ENCODE results near the gene RDX. TPM values are rescaled to one million over a fixed set of nuclear protein-coding genes. Genes with fewer than 3 reads are reported as not detected.
"Not testable (repeated sequence)": the region's sequence is repeated elsewhere in the genome, so short reads cannot be mapped to it uniquely, and the experiment has no call there.

The RDX gene
- 127 and 224 TPM in 2 replicates for total RNA-seq

DNA sequence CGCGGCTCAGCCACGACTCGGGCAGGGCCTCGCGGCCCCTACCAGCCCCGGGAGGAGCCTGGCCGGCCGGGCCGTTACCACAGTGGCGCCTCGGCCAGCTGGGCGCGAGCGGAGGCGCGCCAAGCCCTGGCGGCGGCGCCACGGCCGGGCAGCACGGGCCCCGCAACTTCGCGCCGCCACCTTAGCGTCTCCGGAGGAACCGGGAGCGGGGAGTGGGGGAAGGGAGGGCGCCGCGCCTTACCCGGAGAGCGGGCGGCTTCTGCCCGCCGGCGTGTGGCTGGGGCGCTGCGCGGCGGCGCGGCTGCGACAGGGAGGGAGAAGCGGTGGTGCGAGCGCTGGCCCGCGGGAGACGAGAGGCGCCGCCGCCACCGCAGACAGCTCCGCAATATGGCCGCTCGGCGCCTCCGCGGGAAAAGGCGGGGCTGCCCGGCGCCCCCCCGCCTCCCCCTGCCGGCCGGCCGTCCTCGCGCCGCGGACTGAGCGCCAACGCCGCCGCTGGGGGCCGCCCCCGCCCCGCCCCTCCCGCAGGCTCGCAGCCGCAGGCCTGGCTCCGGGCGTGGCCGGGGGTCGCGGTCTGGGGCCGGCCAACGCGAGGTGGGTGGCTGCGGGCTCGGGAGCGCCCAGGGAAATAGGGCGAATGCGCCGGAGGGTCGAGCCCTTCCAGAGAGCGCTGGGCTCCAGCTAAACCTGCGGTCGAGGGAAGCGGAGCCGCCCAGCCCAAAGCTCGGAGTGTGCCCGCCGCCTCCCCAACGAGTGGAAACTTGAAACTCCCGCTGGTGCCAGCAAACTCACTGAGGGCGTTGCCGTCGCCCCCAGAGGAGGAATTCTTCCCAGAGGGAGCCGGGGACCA is at the start of gene RDX:
RDX (minus strand) TSS at position 389 of the 850 bp plus-strand sequence. CDS start 16,922 bp downstream, outside the sequence.
- peak; percentile 26 for DNase-seq (ENCODE audit: low read depth, low spot score)

DNA sequence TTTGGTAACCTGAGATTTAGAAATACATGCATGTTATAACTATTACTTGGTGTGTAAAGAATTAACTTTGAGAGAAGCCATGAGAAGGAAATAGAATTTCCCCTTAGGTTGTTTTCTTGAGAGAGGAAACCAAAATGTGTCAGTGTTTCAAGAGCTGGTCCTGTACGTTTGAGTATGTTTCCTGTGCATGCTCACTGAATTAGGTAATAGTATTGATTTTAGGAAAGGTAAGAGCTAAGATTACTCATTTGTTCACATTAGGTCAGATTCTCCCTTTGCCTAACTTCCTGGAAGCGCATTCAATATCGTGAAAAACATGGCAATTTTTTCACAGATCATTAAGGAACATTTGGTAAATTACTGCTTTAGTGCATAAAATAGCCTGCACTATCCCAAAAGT is 49.3 kb upstream of the RDX start:
- no peak for DNase-seq (ENCODE audit: low read depth, low spot score)

DNA sequence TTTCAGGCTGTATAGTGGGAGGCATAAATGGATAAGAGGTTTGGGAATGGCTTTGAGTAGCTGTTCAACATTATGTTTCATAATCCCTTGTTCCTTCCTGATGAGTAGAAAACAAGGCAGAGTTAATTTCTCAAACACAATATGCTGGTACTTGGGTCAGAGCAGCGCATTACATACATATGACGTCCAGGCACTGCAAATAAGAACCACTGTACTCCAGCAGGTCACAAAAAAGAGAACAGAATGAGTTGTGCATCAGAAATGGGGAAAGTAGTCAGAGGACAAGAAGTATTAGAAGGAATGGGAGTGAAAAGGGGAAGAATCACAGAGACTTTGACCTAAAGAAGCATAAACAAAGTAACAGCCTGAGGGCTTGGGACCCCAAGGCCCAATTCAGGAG is 44.0 kb upstream of the RDX start:
- no peak for DNase-seq (ENCODE audit: low read depth, low spot score)

DNA sequence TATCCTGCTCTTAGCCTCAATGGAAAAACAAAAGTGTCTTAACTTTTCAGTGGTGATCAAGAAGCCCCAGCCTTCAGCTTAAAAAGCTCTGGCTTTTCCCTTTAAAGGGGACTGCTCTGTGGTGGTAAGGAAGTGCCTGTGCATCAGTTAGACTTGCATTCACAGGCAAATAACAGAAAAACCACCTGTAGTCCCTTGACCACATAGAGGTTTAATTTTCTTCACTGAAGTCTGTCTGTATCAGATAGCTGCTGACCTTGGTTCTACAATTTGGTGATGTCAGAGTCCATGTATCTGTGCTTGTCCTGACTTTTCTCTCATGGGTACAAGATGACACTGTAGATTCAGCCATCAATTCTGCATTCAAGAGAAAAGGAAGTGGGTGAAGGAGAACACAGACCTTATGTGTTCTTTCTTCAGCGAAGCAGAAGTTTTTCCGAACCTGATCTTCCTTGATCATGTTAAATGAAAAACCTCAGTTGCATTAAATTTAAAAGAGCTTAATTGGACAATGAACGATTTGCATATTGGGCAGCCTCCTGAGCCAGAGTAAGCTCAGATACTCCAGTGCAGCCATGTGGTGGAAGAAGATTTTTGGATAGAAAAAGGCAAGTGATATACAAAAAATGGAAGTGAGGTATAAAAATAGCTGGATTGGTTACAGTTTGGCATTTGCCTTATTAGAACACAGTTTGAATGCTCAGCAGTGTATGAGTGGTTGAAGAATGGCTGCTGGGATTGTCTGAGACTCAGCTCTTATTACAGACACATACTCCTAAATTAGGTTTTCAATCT is 43.2 kb upstream of the RDX start:
- no peak for DNase-seq (ENCODE audit: low read depth, low spot score)

DNA sequence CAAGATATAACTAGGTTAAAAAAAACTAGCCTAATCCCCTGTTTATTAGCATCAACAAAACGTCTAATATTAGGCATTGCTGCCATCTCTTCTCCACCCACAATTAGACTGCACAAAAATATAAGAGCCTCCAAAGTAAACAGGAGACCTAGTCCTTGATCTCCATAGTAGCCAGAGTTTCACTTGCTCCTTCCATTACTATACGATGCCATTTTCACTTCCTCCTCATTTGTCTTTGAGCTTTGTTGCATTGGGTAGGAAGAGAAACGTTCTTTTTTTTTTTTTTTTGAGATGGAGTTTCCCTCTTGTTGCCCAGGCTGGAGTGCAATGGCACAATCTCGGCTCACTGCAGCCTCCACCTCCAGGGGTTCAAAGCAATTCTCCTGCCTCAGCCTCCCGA is 42.3 kb upstream of the RDX start:
- no peak for DNase-seq (ENCODE audit: low read depth, low spot score)

DNA sequence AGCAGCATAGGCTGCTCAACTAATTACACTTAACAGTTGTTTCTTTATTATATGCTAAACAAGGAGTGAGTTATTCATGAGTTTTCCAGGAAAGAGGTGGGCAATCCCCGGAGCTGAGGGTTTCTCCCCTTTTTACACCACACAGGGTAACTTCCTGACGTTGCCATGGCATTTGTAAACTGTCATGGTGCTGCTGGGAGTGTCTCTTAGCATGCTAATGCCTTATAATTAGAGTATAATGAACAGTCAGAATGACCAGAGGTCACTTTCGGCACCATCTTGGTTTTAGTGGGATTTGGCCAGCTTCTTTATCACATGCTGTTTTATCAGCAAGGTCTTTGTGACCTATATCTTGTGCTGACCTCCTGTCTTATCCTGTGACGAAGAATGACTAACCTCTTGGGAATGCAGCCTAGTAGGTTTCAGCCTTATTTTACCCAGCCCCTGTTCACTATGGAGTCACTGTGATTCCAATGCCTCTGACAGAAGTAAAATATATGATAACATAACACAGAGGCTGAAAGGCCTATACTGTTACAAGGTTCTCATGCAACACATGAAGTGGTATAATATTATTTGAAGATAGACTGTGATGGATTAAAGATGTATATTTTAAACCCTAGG is 41.3 kb upstream of the RDX start:
- DNase-seq (ENCODE audit: low read depth, low spot score) = peak; percentile 27

DNA sequence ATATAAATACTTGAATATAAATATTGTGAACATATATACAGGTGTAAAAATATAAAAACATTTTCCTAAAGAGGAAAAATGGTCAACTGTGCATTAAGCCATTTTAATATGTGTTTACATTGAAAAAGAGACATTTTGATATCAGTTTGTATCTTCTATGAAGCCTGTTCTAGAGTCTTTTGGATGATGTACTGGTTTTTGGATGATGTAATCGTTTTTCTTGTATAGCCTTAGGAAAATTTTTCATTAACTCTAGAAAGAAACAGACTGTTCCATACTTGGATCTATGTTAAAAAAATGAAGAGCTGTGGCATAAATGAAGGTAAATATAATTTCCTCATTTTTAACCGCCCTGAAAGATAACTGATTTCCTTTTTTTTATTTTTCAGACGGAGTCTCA is 39.6 kb upstream of the RDX start:
- no peak for DNase-seq (ENCODE audit: low read depth, low spot score)

DNA sequence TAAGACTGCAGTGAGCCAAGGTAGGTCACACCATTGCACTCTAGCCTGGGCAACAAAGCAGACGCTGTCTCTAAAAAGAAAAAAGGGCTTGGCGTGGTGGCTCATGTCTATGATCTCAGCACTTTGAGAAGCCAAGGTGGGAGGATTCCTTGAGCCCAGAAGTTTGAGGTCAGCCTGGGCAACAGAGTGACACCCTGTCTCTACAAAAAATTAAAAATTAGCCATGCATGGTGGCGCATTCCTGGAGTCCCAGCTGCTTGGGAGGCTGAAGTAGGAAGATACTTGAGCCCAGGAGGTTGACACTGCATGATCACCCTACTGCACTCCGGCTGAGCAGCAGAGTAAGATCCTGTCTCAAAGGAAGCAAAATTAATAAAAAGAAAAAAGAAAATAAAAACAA is 38.9 kb upstream of the RDX start:
- no peak for DNase-seq (ENCODE audit: low read depth, low spot score)

DNA sequence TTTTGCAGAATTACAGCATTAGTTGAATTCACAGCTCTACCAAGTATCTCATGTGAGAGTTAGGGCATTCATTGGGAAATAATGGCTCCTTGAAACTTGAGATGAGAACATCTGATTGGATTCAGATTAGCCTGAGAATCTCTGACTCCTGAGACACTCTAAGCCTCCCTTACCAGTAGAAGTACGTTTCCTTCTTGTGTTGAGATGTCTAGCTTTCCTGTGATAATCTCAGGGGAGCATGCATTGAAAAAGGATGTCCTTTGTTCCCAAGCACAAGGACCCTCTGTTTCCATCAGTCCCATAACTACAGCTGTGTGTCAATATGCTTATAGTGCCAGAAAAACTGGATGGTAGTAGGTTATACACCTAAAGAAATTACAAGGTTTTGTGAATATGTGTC is 35.2 kb upstream of the RDX start:
- no peak for DNase-seq (ENCODE audit: low read depth, low spot score)

DNA sequence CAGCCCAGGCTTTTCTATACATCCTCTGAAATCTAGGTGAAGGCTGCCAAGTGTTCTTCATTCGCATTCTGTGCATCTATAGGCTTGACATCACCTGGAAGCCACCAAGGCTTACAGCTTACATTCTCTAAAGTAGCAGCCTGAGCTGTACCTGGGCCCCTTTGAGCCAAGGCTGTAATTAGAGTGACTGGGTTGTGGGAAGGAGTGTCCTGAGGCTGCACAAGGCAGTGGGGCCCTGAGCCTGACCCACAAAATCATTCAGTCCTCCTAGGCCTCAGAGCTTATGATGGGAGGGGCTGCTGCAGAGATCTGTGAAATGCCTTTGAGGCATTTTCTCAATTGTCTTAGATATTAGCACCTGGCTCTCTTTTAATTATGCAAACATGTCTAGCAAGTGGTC is 33.0 kb upstream of the RDX start:
- no peak for DNase-seq (ENCODE audit: low read depth, low spot score)

DNA sequence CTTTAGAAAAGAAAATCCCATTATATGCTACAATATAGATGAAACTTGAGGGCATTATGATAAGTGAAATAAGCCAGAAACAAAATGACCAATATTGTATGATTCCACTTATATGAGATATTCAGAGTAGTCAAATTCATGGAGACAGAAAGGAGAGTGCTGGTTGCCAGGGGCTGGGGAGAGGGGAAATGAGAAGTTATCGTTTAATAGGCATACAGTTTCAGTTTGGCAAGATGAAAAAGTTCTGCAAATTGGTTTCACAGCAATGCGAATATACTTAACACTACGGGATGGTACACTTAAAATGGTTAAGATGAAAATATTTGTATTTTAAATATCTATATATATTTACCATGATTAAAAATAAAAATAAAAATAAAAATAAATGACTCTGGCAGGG is 31.1 kb upstream of the RDX start:
- DNase-seq (ENCODE audit: low read depth, low spot score) = no peak

DNA sequence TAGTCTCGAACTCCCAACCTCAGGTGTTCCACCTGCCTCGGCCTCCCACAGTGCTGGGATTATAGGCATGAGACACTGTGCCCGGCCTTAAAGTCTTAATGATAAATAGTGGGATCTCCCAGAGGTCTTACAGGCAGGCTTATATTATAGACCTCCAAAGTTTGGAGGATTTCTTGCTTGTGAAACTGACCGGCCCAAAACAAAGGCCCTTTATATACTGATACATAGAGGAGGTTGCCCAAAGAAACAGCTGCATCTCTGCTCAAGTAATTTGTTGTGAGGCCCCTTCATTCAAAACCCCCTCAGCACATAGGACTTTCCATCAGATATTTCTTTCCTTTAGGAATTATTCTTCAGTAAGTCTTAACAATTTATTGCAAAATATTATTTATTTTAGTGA is 27.4 kb upstream of the RDX start:
- no peak for DNase-seq (ENCODE audit: low read depth, low spot score)

DNA sequence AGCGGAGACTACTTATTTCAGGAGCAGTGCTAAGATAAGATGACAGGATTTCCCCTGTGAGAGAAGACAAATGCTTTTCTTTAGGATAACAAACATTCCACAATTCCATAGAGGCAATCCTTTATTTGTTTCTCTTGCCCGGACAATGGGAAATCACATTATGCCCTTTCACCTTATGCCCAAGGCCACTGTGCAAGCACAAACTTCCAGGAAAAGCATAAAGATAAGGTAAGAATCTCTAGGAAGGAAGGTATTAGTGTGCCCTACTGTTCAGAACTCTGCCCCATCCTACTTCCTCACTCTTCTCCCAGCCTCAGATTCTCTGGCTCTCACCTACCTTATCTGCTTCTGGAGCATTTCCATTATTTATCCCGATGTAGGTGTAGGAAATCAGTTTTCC is 23.1 kb upstream of the RDX start:
- DNase-seq (ENCODE audit: low read depth, low spot score) = no peak

DNA sequence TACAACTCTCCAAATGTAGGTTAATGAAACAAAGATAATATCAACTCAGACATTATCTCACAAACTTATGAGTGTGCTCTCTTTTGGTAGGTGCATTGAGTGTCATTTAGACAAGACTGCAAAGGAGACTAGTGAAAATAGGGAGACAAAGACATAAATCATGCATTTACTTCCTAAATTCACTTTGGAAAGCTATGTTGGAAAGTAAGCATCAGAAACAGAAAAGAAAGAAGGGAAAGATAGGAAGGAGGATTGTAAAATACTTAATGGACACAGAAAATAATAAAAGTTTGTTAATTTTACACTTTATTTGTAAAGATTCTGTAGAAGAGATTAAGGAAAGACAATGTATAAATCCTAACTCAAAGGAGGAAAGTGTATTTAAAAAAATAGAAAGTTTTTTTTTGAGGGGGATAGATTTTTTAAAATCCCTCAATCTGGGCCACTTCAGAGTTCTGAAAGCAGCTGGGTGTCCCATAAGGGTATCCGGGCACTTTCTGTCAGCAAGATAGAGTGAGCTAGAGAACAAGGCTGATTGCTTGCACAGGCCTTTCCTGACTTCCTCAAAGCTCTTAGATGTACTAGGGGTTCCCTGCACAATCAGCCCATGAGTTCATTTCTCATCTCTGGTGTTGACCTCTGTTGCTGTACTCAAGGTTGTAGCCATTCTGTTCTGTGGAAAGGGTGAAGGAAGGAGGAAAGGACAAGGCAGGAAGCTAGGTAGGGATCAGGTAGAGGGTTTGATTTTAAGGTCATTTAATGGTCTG is 22.4 kb upstream of the RDX start:
- DNase-seq (ENCODE audit: low read depth, low spot score) = no peak

DNA sequence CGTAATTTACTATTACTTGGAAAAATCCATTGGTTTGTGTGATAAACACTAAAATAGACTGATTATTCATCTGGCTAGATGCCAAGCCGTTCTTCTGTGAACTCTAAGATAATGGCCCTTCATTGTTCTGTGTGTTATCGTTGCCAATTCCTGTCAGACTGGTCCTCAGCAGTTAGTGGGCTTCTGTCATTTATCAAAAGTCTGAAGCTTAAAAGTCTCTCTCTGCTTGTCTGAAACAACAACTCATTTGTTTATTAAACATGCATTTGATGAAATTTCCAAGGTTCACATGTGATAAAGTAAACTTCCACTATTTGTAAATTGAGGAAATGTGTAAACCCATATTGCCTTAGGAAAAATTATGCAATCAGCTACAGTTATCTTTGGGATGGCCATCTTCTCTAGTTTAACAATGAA is 21.1 kb upstream of the RDX start:
- DNase-seq (ENCODE audit: low read depth, low spot score) = peak; percentile 98

DNA sequence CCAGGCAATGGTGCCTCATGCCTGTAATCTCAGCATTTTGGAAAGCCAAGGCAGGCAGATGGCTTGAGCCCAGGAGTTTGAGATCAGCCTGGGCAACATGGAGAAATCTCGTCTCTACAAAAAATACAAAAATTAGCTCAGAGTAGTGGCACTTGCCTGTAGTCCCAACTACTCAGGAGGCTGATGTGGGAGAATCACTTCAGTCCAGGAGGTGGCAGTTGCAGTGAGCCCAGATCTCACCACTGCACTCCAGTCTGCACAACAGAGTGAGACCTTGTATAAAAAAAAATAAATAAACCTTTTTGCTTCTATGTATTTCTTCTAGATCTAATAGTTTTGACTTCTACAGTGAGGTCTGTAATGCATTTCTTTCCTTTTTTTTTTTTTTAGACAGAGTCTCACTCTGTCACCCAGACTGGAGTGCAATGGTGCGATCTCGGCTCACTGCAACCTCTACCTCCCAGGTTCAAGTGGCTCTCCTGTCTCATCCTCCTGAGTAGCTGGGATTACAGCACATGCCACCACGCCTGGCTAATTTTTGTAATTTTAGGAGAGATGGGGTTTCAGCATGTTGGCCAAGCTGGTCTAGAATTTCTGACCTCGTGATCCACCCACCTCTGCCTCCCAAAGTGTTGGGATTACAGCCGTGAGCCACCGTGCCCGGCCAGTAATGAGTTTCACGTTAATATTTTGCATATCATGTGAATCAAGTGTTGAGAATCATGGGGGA is 18.1 kb upstream of the RDX start:
- DNase-seq (ENCODE audit: low read depth, low spot score) = no peak

DNA sequence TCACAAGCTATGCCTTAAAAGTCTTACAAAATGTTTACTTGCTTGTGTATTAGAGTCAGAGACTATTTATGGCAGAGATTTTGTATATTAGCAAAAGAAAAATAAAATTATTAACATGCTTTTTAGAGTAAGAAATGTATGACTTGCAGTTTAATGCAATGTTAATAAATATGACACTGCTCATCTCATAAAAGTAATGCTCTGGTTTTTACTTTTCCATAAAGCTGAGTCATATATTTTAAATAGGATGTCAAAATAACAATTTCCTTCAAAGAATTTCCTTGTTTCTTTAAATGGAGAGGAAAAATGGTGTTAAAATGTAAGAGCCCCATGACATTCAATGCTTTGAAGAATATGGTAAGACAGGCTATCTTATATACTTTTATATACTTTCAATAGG is 16.3 kb upstream of the RDX start:
- no peak for DNase-seq (ENCODE audit: low read depth, low spot score)

DNA sequence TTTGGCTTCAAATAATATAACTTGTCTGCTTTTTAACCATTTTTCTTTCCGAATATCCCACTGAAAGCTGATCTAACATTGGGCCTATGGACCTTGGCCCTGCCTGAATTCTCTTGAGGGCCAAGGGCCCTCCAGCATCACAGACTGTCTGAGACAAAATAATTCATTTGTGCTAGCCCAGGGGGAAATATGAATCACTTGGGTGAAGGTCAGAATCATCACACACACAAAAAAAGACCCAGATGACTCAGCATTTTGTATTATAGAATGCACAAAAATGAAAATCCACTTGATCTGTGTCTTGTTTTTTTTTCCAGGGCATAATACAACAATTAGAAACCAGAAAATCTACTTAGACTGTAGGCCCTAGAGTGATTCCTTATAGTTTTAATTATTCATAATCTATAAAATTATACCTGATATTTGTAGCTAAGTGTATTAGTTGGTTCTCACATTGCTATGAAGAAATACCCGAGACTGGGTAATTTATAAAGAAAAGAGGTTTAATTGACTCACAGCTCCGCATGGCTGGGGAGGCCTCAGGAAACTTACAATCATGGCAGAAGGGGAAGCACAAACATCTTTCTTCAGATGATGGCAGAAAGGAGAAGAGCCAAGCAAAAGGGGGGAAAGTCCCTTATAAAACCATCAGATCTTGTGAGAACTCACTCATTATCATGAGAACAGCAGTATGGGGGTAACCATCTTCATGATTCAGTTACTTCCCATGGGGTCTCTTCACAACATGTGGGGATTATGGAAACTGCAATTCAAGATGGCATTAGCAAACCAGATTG is 15.6 kb upstream of the RDX start:
- peak; percentile 33 for DNase-seq (ENCODE audit: low read depth, low spot score)

DNA sequence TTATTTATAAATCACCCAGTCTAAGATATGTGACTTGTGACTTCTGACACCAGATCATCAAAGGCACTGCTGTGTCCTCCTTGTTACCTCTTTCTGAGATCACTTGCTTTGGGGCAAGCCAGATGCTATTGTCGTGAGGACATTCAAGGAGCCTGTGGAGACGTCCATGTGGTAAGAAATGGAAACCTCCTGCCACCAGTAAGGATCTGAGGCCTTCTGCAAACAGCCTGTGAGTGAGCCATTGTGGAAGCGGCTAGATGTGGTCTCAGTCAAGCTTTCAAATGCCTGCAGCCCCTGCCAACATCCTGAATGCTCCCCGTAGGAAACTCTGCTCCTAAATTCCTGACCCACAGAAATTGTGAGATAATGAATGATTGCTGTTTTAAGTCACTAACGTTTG is 11.7 kb upstream of the RDX start:
- no peak for DNase-seq (ENCODE audit: low read depth, low spot score)

DNA sequence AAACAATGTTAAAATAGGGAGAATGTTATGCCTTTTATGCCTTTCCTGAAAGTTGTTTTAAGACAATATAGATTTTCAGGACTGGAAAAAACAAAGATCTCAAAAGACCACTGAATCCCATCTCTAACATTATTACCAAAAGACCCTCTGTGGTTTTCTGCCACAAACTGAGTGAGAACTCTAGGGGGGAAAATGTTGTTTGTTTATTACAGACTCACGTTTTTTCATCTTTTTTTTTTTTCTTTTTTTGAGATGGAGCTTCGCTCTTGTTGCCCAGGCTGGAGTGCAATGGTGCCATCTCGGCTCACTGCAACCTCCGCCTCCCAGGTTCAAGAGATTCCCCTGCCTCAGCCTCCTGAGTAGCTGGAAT is 9.6 kb upstream of the RDX start:
- DNase-seq (ENCODE audit: low read depth, low spot score) = not testable (repeated sequence)

Data from pulmonary artery endothelial cell (primary cell).